ENCODE results near the gene KRTAP5-1. TPM values are rescaled to one million over a fixed set of nuclear protein-coding genes. Genes with fewer than 3 reads are reported as not detected.
"Not testable (repeated sequence)": the region's sequence is repeated elsewhere in the genome, so short reads cannot be mapped to it uniquely, and the experiment has no call there.

Gene KRTAP5-1
- total RNA-seq, 1 donor from 2014 or later: not detected

GRCh38 chr11:1597994-1598380 lies 12.9 kb upstream of the KRTAP5-1 start, which contains the start of gene KRTAP5-2:
Gene KRTAP5-2, minus strand, starts transcription at chr11:1598294. Its CDS starts 44 bp downstream, at chr11:1598250.
- no peak for TF ChIP-seq CTCF (IDR thresholded peaks at IDR 0.05; ENCODE audit: insufficient read depth, low read length, poor library complexity, severe bottlenecking)

GRCh38 chr11:1597331-1597993 lies 12.4 kb upstream of the KRTAP5-1 start:
- no peak for DNase-seq (ENCODE audit: low read depth)
- no peaks in the 10 kb centered on the region for H3K36me3 ChIP-seq (ENCODE audit: control insufficient read depth, insufficient read depth, low read length)
- TF ChIP-seq CTCF (IDR thresholded peaks at IDR 0.05; ENCODE audit: insufficient read depth, low read length, poor library complexity, severe bottlenecking): no peak

More at GRCh38 chr11:1597994-1598380, 12.9 kb upstream of the KRTAP5-1 start, which contains the start of gene KRTAP5-2:
- no peak for DNase-seq (ENCODE audit: low read depth)
- peaks cover 20% of the 10 kb centered on the region for H3K27me3 ChIP-seq (ENCODE audit: control insufficient read depth, insufficient read depth, low read length)
- no peaks in the 10 kb centered on the region for H3K36me3 ChIP-seq (ENCODE audit: control insufficient read depth, insufficient read depth, low read length)
- H3K4me3 ChIP-seq (ENCODE audit: low read depth, low read length): no peak within 1 kb of the TSS

GRCh38 chr11:1596576-1597121 lies 11.6 kb upstream of the KRTAP5-1 start:
- peaks cover 20% of the 10 kb centered on the region for H3K27me3 ChIP-seq (ENCODE audit: control insufficient read depth, insufficient read depth, low read length)
- H3K36me3 ChIP-seq (ENCODE audit: control insufficient read depth, insufficient read depth, low read length); H3K4me3 ChIP-seq (ENCODE audit: low read depth, low read length); DNase-seq (ENCODE audit: low read depth): not testable (repeated sequence)

More at GRCh38 chr11:1597331-1597993, 12.4 kb upstream of the KRTAP5-1 start:
- no peak overlapping the region for H3K4me3 ChIP-seq (ENCODE audit: low read depth, low read length)
- peaks cover 20% of the 10 kb centered on the region for H3K27me3 ChIP-seq (ENCODE audit: control insufficient read depth, insufficient read depth, low read length)

- not testable (repeated sequence) for H3K4me3 ChIP-seq (ENCODE audit: low read depth, low read length); DNase-seq (ENCODE audit: low read depth); H3K36me3 ChIP-seq (ENCODE audit: control insufficient read depth, insufficient read depth, low read length)
- peaks cover 18% of the 10 kb centered on the region for H3K27me3 ChIP-seq (ENCODE audit: control insufficient read depth, insufficient read depth, low read length)
These were observed 11.0 kb upstream of the KRTAP5-1 start for GRCh38 chr11:1595994-1596575.

GRCh38 chr11:1592628-1593027 lies 7.5 kb upstream of the KRTAP5-1 start:
- no peak overlapping the region for H3K4me3 ChIP-seq (ENCODE audit: low read depth, low read length)
- no peaks in the 10 kb centered on the region for H3K36me3 ChIP-seq (ENCODE audit: control insufficient read depth, insufficient read depth, low read length)
- TF ChIP-seq CTCF (IDR thresholded peaks at IDR 0.05; ENCODE audit: insufficient read depth, low read length, poor library complexity, severe bottlenecking): no peak

GRCh38 chr11:1589996-1590395 lies 4.9 kb upstream of the KRTAP5-1 start:
- Histone ChIP-seq H3K4me3 (ENCODE audit: low read depth, low read length) (no peak overlapping the region), H3K36me3 (ENCODE audit: control insufficient read depth, insufficient read depth, low read length) (no peaks in the 10 kb centered on the region), H3K27me3 (ENCODE audit: control insufficient read depth, insufficient read depth, low read length) (no peaks in the 10 kb centered on the region)
- DNase-seq (ENCODE audit: low read depth): no peak
- TF ChIP-seq CTCF (IDR thresholded peaks at IDR 0.05; ENCODE audit: insufficient read depth, low read length, poor library complexity, severe bottlenecking): no peak

More at GRCh38 chr11:1592628-1593027, 7.5 kb upstream of the KRTAP5-1 start:
- H3K27me3 ChIP-seq (ENCODE audit: control insufficient read depth, insufficient read depth, low read length): peaks cover 11% of the 10 kb centered on the region
- no peak for DNase-seq (ENCODE audit: low read depth)

- H3K36me3 ChIP-seq (ENCODE audit: control insufficient read depth, insufficient read depth, low read length); H3K27me3 ChIP-seq (ENCODE audit: control insufficient read depth, insufficient read depth, low read length); H3K4me3 ChIP-seq (ENCODE audit: low read depth, low read length); DNase-seq (ENCODE audit: low read depth): not testable (repeated sequence)
These were observed 4.3 kb upstream of the KRTAP5-1 start for GRCh38 chr11:1589191-1589963.
